Loucy (cell line): Measurements from ENCODE around the gene GAST.

Experiments
- H2AFZ ChIP-seq: fragments of 200-600 bp; sonication (generic); 2 replicates; pipeline ENCODE4 v1.6.0; 2016; ENCODE audit warnings: antibody characterized with exemption, mild to moderate bottlenecking, low read length, moderate library complexity
- H3F3A ChIP-seq: fragments of 200-600 bp; 2 replicates; pipeline ENCODE4 v1.6.0; 2016; ENCODE audit warnings: antibody characterized with exemption, low read depth, mild to moderate bottlenecking
- H3K27me3 ChIP-seq: fragments of 200-600 bp; sonication (generic); 2 replicates; pipeline ENCODE4 v1.6.1; 2014; ENCODE audit warnings: low read length, mild to moderate bottlenecking; ENCODE audit not compliant: insufficient read depth, poor library complexity, severe bottlenecking
- H3K36me3 ChIP-seq: fragments of 200-600 bp; sonication (generic); 2 replicates; pipeline ENCODE4 v1.6.1; 2016; ENCODE audit warnings: low read length; ENCODE audit not compliant: insufficient read depth
- H3K4me1 ChIP-seq: fragments of 200-600 bp; sonication (generic); 2 replicates; pipeline ENCODE4 v1.5.1; 2014; ENCODE audit warnings: low read length, mild to moderate bottlenecking; ENCODE audit not compliant: insufficient read depth, poor library complexity, severe bottlenecking
- H3K4me2 ChIP-seq: fragments of 200-600 bp; sonication (generic); 2 replicates; pipeline ENCODE4 v1.6.0; 2014; ENCODE audit warnings: antibody characterized with exemption, low read length, low read depth, mild to moderate bottlenecking; ENCODE audit not compliant: poor library complexity, severe bottlenecking
- H3K4me3 ChIP-seq: fragments of 200-600 bp; sonication (generic); 2 replicates; pipeline ENCODE4 v1.5.1; 2014; ENCODE audit warnings: low read length, mild to moderate bottlenecking, mixed read lengths; ENCODE audit not compliant: poor library complexity, severe bottlenecking
- H3K79me2 ChIP-seq: fragments of 200-600 bp; sonication (generic); 2 replicates; pipeline ENCODE4 v1.6.1; 2014; ENCODE audit warnings: low read length; ENCODE audit not compliant: insufficient read depth
- H3K9ac ChIP-seq: fragments of 200-600 bp; sonication (generic); 2 replicates; pipeline ENCODE4 v1.6.0; 2014; ENCODE audit warnings: mild to moderate bottlenecking, low read depth, low read length, moderate library complexity; ENCODE audit not compliant: poor library complexity, severe bottlenecking
- H3K9me2 ChIP-seq: fragments of 200-600 bp; sonication (generic); replicated peaks from 2 replicates; pipeline ENCODE4 v1.6.1; 2016; ENCODE audit warnings: low read depth, low read length, mixed read lengths
- H3K9me3 ChIP-seq: fragments of 200-600 bp; sonication (generic); 2 replicates; pipeline ENCODE4 v1.6.1; 2014; ENCODE audit warnings: mild to moderate bottlenecking, antibody characterized with exemption, low read length, low read depth; ENCODE audit not compliant: insufficient read depth
- H4K20me1 ChIP-seq: fragments of 200-600 bp; sonication (generic); 2 replicates; pipeline ENCODE4 v1.6.0; 2014; ENCODE audit warnings: antibody characterized with exemption, low read length, mild to moderate bottlenecking; ENCODE audit not compliant: insufficient read depth, poor library complexity, severe bottlenecking
- CTCF ChIP-seq: fragments of 200-600 bp; sonication (generic); conservative IDR thresholded peaks from 2 replicates; pipeline ENCODE4 v1.5.1; 2014; ENCODE audit warnings: mild to moderate bottlenecking, antibody characterized with exemption, low read length
- EZH2phosphoT487 ChIP-seq: fragments of 200-600 bp; IDR thresholded peaks from 2 replicates; pipeline ENCODE4 v1.6.1; 2018; ENCODE audit warnings: antibody characterized with exemption, mild to moderate bottlenecking, moderate library complexity, borderline replicate concordance

GAST gene

GRCh38 chr17:41740506-41740905 is 28.4 kb downstream of the GAST start:
- Histone ChIP-seq H3K36me3 (no peaks in the 10 kb centered on the region), H3K27me3 (no peaks in the 10 kb centered on the region), H2AFZ (no peak overlapping the region), H4K20me1 (no peaks in the 10 kb centered on the region), H3K9me2 (no peaks in the 10 kb centered on the region), H3K79me2 (no peaks in the 10 kb centered on the region), H3K9ac (no peak overlapping the region), H3K4me2 (no peak overlapping the region), H3F3A (no peaks in the 10 kb centered on the region), H3K9me3 (no peaks in the 10 kb centered on the region), H3K4me1 (peaks cover 4% of the 10 kb centered on the region), H3K4me3 (no peak overlapping the region)
- TF ChIP-seq CTCF = no peak
- no peak for TF ChIP-seq EZH2phosphoT487

- H3K4me2 ChIP-seq = no peak overlapping the region
- H3K27me3 ChIP-seq = no peaks in the 10 kb centered on the region
- no peaks in the 10 kb centered on the region for H4K20me1 ChIP-seq
- H3K4me3 ChIP-seq = no peak overlapping the region
- no peaks in the 10 kb centered on the region for H3K9me2 ChIP-seq
- H3K9ac ChIP-seq = no peak overlapping the region
- H2AFZ ChIP-seq = no peak overlapping the region
- no peaks in the 10 kb centered on the region for H3K36me3 ChIP-seq
- H3F3A ChIP-seq = no peaks in the 10 kb centered on the region
- no peak for TF ChIP-seq CTCF
- no peak for TF ChIP-seq EZH2phosphoT487
- no peaks in the 10 kb centered on the region for H3K79me2 ChIP-seq
- peaks cover 4% of the 10 kb centered on the region for H3K4me1 ChIP-seq
- no peaks in the 10 kb centered on the region for H3K9me3 ChIP-seq
These were observed 29.6 kb downstream of the GAST start for GRCh38 chr17:41741709-41742108.

- no peak for TF ChIP-seq EZH2phosphoT487
- TF ChIP-seq CTCF = no peak
- H2AFZ ChIP-seq = no peak overlapping the region
- no peaks in the 10 kb centered on the region; the same call in 1 of the 2 replicates for H3K36me3 ChIP-seq
- no peak overlapping the region for H3K4me3 ChIP-seq
- H3K9me3 ChIP-seq = no peaks in the 10 kb centered on the region
- H3K9ac ChIP-seq = no peak overlapping the region
- no peaks in the 10 kb centered on the region for H3K79me2 ChIP-seq
- H4K20me1 ChIP-seq = no peaks in the 10 kb centered on the region
- no peak overlapping the region for H3K4me2 ChIP-seq
- H3K27me3 ChIP-seq = no peaks in the 10 kb centered on the region
- H3F3A ChIP-seq = no peaks in the 10 kb centered on the region
- H3K9me2 ChIP-seq = no peaks in the 10 kb centered on the region
- H3K4me1 ChIP-seq = no peaks in the 10 kb centered on the region
These were observed 36.1 kb downstream of the GAST start for GRCh38 chr17:41748275-41748674.
